Kidney (tissue), 14 donors: Measurements from ENCODE around the gene TLX1. TPM values are rescaled to one million over a fixed set of nuclear protein-coding genes. Genes with fewer than 3 reads are reported as not detected.
A peak's percentile ranks its signal among the peaks of the same experiment; 100 is the strongest.

Source experiments
- DNase-seq, 5 donors: peaks; one replicate each; pipeline ENCODE4 v3.0.0-alpha.2; 2013 to 2020
- FAIRE-seq: peaks from 2 replicates; lab custom pipeline; 2012; peaks lifted over from hg19 to GRCh38; lab: Jason Lieb, UNC
- H3K27ac ChIP-seq, 2 donors: one replicate each; pipeline ENCODE4 v1.7.0; 2013; ENCODE audit warnings: low read depth in 2 of 2, low read length in 2 of 2, inconsistent platforms in 1 of 2
- H3K27me3 ChIP-seq: one replicate; pipeline ENCODE4 v1.7.1; 2013; ENCODE audit warnings: low read length, inconsistent platforms; ENCODE audit not compliant: control insufficient read depth, insufficient read depth
- H3K36me3 ChIP-seq, 3 donors: one replicate each; pipeline versions ENCODE4 v1.7.0 to v1.7.1; 2013; ENCODE audit warnings: low read length in 3 of 3, control low read depth in 1 of 3, inconsistent platforms in 1 of 3; ENCODE audit not compliant: insufficient read depth in 3 of 3, control insufficient read depth in 2 of 3
- H3K4me1 ChIP-seq, 3 donors: one replicate each; pipeline versions ENCODE4 v1.7.0 to v1.7.1; 2013; ENCODE audit warnings: low read length in 3 of 3, inconsistent platforms in 1 of 3, low read depth in 1 of 3; ENCODE audit not compliant: control insufficient read depth in 2 of 3, insufficient read depth in 2 of 3
- H3K4me3 ChIP-seq, 3 donors: one replicate each; pipeline versions ENCODE4 v1.7.0 to v1.8.1; 2013; ENCODE audit warnings: low read length in 3 of 3, control low read depth in 1 of 3, inconsistent platforms in 1 of 3
- H3K9ac ChIP-seq, 3 donors: one replicate each; pipeline versions ENCODE4 v1.7.0 to v1.7.1; 2013; ENCODE audit warnings: low read length in 3 of 3, control low read depth in 1 of 3, inconsistent platforms in 1 of 3
- H3K9me3 ChIP-seq, 3 donors: one replicate each; pipeline versions ENCODE4 v1.7.0 to v1.7.1; 2013; ENCODE audit warnings: low read length in 3 of 3, control low read depth in 1 of 3, inconsistent platforms in 1 of 3; ENCODE audit not compliant: control insufficient read depth in 2 of 3, insufficient read depth in 1 of 3
- CTCF ChIP-seq: IDR thresholded peaks from 3 replicates; pipeline ENCODE4 v1.5.1; 2012; ENCODE audit warnings: mild to moderate bottlenecking, moderate library complexity, borderline replicate concordance; ENCODE audit not compliant: insufficient read depth; ENCODE audit errors: extremely low read depth
- intact Hi-C: fragments of 100-400 bp; cut with DNase I; formaldehyde crosslinking; loops from one replicate; pipeline ENCODE4 v1.11.1; 2022
- polyA plus RNA-seq: library from polyadenylated mRNA; stranded (reverse); fragments of 350-450 nt; fragmentation: Illumina TruSeq; extraction: RNeasy Lipid Tissue Mini Kit (QIAGEN cat#74804); gene quantifications from one replicate; pipeline ENCODE4 v1.2.3, GENCODE V29; 2014; ENCODE audit warnings: low read depth, low replicate concordance; ENCODE audit not compliant: insufficient read depth
- total RNA-seq: library from RNA; stranded (reverse); fragmentation: NEBNext Ultra II Directional; extraction: Animal tissue kit (Norgen Biotek cat#: 25700); gene quantifications from one replicate; pipeline ENCODE4 v1.2.1, GENCODE V29; 2021
- donor health status: control.
- donor health status: control.
- donor health status: control.
- donor health status: control.
- donor health status: control.
- donor health status: DM: yes; HTN: yes; CAD: no.
- donor health status: Normal renal cell carcinoma (clear cell type).

TLX1 gene
- total and polyA plus RNA-seq, 2 donors from 2014 or later, result not detected

- peak in 2 of 5 donors; percentile 43 to 53 for DNase-seq
- no peak for FAIRE-seq
- TF ChIP-seq CTCF, result no peak
- intact Hi-C loops, result no loop called here
- Histone ChIP-seq H3K9me3 (no peaks in the 10 kb centered on the region), H3K4me3 (no peak overlapping the region), H3K9ac (no peak overlapping the region), H3K27me3 (peaks cover 8% of the 10 kb centered on the region), H3K4me1 (no peaks in the 10 kb centered on the region), H3K27ac (no peak overlapping the region), H3K36me3 (no peaks in the 10 kb centered on the region)
Observed at GRCh38 chr10:101112799-101113594, 18.1 kb upstream of the TLX1 start.

- H3K36me3 ChIP-seq, result no peaks in the 10 kb centered on the region
- TF ChIP-seq CTCF, result no peak
- no peaks in the 10 kb centered on the region for H3K4me1 ChIP-seq
- no peak for FAIRE-seq
- no peak overlapping the region for H3K27ac ChIP-seq
- H3K4me3 ChIP-seq, result no peak overlapping the region
- H3K9ac ChIP-seq, result no peak overlapping the region
- intact Hi-C loops, result no loop called here
- H3K9me3 ChIP-seq, result no peaks in the 10 kb centered on the region
- DNase-seq, result peak in 1 of 5 donors; percentile 40
- peaks cover 9% of the 10 kb centered on the region for H3K27me3 ChIP-seq
Observed at GRCh38 chr10:101113890-101114403, 17.2 kb upstream of the TLX1 start.

DNA sequence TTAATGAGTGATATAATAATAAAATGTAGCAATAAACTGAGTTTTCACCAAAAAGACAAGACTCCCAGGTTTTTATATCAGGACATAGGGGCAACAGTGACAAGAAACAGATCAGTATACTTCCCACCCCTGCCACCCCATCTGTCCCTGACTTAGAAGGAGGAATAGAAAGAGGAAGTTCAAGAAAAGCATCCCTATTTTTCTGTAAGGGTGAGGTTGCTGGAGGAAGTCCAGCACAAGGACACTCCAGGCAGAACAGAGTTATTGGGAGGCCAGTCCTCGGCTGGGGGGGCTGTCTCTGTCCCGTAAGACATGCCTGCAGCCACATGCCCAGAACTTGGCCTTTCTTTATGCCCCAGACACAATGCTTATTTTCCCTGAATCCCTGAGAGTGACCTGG lies 16.5 kb upstream of the TLX1 start:
- FAIRE-seq (no peak), DNase-seq (no peak)
- no peaks in the 10 kb centered on the region for H3K9me3 ChIP-seq
- no peaks in the 10 kb centered on the region for H3K36me3 ChIP-seq
- no peak for TF ChIP-seq CTCF
- H3K9ac ChIP-seq, result no peak overlapping the region
- H3K4me1 ChIP-seq, result no peaks in the 10 kb centered on the region
- H3K27ac ChIP-seq, result no peak overlapping the region
- intact Hi-C loops, result no loop called here
- peaks cover 11% of the 10 kb centered on the region for H3K27me3 ChIP-seq
- H3K4me3 ChIP-seq, result no peak overlapping the region
